Stimulated activated CD8-positive, alpha-beta memory T cell treated with anti-CD3 and anti-CD28 coated beads, Interleukin-15, amount 100 ng/mL, for 48 hours (primary cell): Measurements from ENCODE around the gene LCE6A.

ENCODE experiments used
- DNase-seq, 2 donors: peaks; one replicate each; pipeline ENCODE4 v3.0.0-alpha.2; 2020; ENCODE audit warnings: low read depth in 2 of 2

The LCE6A gene

GRCh38 chr1:152842556-152842955, at the start of gene LCE6A:
Gene LCE6A (plus strand): TSS chr1:152842856. CDS start chr1:152843521, 665 bp downstream.
- DNase-seq, result no peak

DNA sequence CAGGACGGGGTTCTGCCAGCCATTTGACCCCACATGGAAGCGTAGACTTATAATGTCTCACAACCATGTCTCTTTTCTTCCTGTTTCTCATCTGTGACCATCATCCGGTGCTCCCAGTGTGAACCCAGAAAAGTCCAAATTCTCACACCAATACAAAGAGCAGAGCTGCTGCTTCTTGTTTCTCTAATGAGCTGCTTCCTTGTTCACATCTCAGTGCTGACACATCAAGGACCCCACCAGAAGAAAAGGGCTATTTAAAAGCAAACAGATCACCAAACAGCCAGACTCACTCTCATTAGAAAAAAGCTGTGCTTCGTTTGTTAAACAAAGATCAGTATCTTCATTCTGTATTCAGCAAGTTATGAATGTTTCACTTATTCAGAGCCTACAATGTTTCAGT, 47.0 kb upstream of the LCE6A start:
- no peak for DNase-seq

- DNase-seq, result no peak
Measured at GRCh38 chr1:152796421-152796820, 46.2 kb upstream of the LCE6A start, which contains the start of gene LCE1D. Gene LCE1D (plus strand): TSS chr1:152796721. CDS start chr1:152797795, 1,074 bp downstream.

- no peak for DNase-seq
Measured at GRCh38 chr1:152801333-152801732, 41.3 kb upstream of the LCE6A start.

DNA sequence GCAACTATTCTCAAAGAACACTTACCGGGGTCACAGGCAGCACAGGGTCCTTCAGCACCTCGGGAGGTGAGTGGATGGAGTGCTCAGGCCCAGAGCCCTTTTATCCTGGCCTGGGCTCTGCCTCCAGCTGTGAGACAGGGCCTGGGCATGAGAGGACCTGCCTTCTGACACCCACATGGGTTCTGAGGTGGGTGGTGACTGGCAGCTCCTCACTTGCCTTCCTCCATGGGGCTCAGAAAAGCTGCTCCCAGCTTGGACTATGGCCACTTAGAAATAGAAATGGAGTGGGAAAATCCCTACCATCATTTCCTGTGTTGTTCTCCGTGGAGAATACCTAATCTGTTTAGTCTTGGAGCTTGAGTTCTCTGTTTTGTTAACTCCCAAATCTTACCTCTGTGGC, 36.1 kb upstream of the LCE6A start, which contains the start of gene LCE1C:
Gene LCE1C, minus strand, starts transcription at position 76 of the 400 bp plus-strand sequence. CDS start 1,173 bp downstream, outside the sequence.
- DNase-seq, result no peak

- DNase-seq, result no peak
Measured at GRCh38 chr1:152811050-152811449, 31.6 kb upstream of the LCE6A start.

GRCh38 chr1:152811671-152812070, 31.0 kb upstream of the LCE6A start, which contains the start of gene LCE1B:
Gene LCE1B (plus strand): TSS chr1:152811971. CDS start chr1:152812447, 476 bp downstream.
- no peak for DNase-seq

DNA sequence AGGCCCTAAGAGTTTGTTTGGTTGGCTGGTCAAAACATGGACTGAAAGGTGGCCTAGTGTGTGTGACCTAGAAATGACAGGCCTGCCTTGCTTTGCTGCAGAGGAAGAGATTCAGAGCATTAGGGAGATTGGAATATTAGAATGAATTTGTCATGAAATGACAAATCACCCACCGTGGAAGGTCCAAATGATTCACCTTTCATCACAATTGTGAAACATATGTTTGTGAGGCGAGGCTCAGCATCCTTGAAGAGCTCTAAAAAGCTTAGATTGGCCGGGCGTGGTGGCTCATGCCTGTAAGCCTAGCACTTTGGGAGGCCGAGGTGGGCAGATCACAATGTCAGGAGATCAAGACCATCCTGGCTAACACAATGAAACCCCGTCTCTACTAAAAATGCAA, 25.3 kb upstream of the LCE6A start:
- DNase-seq, result no peak

- DNase-seq, result no peak
Measured at GRCh38 chr1:152823294-152823693, 19.4 kb upstream of the LCE6A start.

DNA sequence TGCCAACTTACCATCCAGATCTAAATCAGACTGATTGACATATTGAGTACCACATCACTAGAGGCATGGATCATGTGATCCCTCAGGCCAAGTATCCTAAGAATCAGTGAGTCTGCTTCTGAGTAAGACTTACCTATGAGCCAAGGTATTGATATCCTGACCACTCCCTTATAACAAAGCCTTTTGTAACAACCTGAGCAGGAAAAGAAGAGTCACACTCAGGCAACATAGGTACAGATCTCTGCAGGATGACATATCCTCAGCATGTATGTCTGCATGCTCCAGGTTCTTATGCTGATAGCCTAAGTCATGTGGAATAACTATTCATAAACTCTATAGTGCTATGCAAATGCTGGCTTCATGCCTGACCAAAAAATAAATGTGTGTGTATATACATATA, 17.7 kb upstream of the LCE6A start:
- DNase-seq, result no peak

DNA sequence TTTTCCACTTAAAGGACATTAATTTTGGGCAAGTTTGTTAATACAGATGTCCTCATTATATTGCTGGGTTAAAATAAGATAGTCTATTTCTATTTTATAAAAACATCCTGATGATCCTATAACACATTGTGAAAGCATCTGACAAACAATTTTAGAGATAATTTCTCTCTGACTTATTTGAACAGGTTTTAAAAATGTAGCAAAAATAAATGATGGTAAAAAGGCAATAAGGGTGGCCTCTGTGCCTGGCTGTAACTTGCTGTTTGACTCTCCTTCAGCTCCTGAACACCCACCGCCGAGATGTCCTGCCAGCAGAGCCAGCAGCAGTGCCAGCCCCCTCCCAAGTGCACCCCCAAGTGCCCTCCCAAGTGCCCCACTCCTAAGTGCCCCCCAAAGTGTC, 15.5 kb upstream of the LCE6A start, which contains the start of gene LCE1A:
Gene LCE1A, plus strand, starts transcription at position 301 of the 400 bp plus-strand sequence. Its CDS starts 0 bp downstream, at position 301.
- DNase-seq, result no peak

- DNase-seq, result no peak
Measured at GRCh38 chr1:152836870-152837269, 5.8 kb upstream of the LCE6A start.

- no peak for DNase-seq
Measured at GRCh38 chr1:152855661-152856060, 13.0 kb downstream of the LCE6A start.

- DNase-seq, result no peak
Measured at GRCh38 chr1:152858062-152858461, 15.4 kb downstream of the LCE6A start.

GRCh38 chr1:152859696-152860095, 17.0 kb downstream of the LCE6A start, which contains the start of gene LCE7A:
Gene LCE7A (plus strand): TSS chr1:152859996. CDS start chr1:152860698, 702 bp downstream.
- DNase-seq, result no peak

DNA sequence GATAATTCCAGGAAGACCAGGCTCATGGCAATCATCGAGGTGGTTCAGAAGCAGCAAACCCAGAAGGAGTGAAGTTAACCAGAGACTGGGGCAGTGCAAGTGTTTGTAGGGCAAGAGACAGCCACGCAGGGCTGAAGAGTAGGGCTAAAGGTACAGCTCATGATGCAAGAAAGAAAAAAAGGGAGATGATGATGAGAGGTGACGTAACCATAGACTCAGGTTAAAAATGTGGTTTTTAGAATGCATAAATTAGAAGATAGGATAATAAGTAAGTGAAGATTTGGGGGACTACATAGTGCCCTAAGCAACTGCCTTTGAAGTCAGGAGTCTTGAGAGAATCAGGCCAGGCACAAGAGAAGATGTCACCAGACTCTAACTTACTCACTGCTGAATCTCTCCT, 17.5 kb downstream of the LCE6A start:
- DNase-seq, result no peak

DNA sequence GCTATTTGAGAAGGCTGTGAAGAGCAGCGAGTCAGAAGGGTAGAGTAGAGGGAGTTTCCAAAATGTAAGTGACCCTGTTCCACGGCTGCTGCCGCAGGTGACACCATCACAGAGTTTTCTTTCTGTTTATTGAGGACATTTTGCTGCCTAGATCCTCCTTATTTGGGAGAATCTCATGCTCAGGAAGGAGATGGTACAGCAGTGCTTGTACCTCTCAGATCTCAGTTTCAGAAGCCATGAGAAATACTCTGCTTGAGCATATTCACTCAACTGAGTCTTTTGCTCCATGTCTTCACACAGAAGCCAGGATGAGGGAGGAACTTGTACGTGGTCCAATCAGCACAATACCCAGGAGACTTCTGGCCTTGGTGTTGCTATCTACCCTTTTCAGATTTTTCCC, 18.7 kb downstream of the LCE6A start:
- DNase-seq, result no peak

- no peak for DNase-seq
Measured at GRCh38 chr1:152864443-152864842, 21.8 kb downstream of the LCE6A start.

DNA sequence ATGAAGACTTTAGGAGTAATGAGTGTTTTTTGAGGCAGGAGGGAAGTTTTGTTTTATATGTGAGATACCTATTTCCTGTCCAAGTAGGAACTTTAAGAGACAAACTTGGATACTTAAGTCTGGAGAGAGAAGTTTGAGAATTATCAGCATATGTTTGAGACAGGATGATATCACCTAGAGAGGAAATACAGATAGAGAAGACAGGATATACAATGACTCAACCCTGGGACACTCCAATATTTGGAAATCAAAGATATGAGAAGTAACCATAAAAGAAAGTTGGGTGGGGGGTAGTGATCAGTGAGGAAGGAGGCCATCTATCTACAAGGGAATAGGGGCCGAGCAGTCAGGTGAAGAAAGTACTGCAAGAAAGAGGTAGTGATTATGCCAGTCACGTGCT, 23.7 kb downstream of the LCE6A start:
- no peak for DNase-seq

DNA sequence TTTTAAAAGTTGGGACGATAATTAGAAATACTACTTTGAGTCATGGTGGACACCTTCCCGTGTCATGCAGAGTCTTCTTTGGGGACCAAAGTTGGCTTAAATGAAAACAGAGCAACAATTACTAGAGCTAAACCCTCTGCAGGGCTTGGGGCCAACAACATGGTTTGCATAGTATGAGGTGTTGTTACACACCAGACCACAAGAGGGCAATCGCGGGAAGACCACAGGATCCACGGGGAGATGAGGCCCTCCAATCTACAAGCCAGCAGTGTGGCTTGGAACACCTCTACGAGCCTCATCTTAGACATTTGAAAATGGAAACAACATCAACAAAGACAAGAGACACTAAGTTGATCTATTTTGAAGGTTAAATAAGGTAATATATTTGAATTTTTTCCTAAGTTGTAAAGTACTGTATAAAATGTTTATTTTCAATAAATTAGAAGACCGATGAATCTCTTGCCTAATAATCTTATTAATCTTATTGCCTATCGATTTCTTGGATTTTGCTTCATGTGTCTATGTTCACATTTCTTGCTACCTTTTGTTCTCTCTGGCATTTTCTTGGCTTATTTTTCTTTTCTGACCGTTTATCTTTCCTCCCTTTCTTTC, 27.3 kb downstream of the LCE6A start:
- peak; percentile 13 to 36 for DNase-seq

DNA sequence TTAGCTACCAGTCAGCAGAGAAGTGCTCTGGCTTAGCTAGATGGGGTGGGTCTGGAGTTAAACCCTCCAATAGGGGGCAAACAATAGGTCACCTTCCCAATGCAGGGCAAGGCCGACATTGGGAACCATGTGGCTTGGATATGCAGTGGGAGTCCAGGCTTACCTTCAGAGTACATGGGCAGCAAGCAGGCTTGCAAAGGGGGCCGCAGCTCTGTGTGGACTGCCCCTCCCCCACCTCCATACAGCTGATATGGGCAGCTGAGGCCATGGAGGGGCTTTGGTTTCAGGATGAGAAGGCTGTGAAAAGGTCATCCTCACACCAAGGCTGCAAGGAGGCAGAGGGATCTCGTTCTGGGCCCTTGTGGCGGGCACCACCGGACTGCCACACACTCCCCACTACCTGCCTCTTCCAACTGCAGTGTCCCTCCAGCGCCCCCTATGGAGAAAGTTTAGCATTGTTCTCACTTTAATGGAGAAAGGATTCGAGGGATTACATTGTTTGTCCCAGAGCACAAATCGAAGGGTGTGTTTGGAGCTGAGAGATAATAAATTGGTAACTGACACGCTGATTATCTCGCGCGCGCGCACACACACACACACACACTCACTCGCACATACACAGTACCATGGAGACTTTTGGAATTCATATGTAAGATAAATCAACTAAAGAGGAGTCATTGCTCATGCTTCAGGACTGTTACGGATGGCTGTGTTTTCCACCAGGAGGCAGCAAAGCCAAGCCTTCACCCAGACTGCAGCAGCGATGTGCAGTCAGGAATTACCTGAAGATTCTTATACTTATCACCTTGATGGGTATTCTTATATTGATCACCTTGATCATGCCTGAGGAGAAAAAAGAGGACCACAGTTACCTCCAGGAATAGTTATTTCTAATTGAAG, 28.4 kb downstream of the LCE6A start:
- no peak for DNase-seq

- no peak for DNase-seq
Measured at GRCh38 chr1:152871731-152872126, 29.1 kb downstream of the LCE6A start.

- no peak for DNase-seq
Measured at GRCh38 chr1:152873495-152873894, 30.8 kb downstream of the LCE6A start.
